Measurements from ENCODE around the gene DOK3.

Gene DOK3

DNA sequence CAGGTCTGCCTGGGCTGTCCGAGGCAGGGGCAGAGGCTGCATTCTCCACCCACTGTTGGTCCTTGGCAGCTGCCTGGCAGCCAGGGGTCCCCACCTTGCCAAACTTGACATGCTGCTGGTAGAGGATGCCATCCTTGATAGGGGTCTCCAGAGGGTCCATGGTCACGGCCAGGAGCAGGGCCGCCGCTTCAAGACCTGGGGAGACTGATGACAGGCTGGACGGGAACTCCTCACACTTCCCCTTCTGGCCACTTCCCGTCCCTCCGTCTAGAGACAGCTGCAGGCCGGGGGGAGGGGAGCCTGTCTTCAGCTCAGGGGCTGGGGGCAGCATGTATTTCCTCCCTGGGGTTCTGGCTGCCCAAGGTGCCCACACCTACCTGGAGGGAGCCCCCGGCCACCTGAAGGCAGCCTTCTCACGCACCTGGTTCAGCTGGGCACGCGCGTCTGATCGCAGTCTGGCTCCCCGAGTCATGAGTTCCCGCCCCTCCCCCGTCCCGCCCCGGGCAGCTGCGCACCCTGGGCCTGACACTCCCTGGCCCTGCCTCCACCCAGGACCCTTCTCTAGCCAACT is at the start of gene DOK3:
TSS of gene DOK3 (minus strand) at position 446 of the 571 bp plus-strand sequence. CDS start at position 160, 286 bp downstream.
- TF ChIP-seq JUND (IDR thresholded peaks at IDR 0.05; ENCODE audit: low read depth): no peak
- no peak for DNase-seq (ENCODE audit: low read depth in 1 of 2, low spot score in 1 of 2)
- in situ Hi-C loops (cut with HindIII; ENCODE audit: low pct_unique_long_range_greater_than_20kb, low sequenced_read_pairs): no loop called here

GRCh38 chr5:177557796-177558195 is 48.2 kb upstream of the DOK3 start:
- in situ Hi-C loops (cut with HindIII; ENCODE audit: low pct_unique_long_range_greater_than_20kb, low sequenced_read_pairs): no loop called here
- no peak for TF ChIP-seq JUND (IDR thresholded peaks at IDR 0.05; ENCODE audit: low read depth)
- no peak for DNase-seq (ENCODE audit: low read depth in 1 of 2, low spot score in 1 of 2)

- no peak for TF ChIP-seq JUND (IDR thresholded peaks at IDR 0.05; ENCODE audit: low read depth)
- in situ Hi-C loops (cut with HindIII; ENCODE audit: low pct_unique_long_range_greater_than_20kb, low sequenced_read_pairs): no loop called here
- no peak for DNase-seq (ENCODE audit: low read depth in 1 of 2, low spot score in 1 of 2)
Measured at GRCh38 chr5:177557041-177557647, 47.5 kb upstream of the DOK3 start.

GRCh38 chr5:177555665-177556064 is 46.0 kb upstream of the DOK3 start:
- no peak for TF ChIP-seq JUND (IDR thresholded peaks at IDR 0.05; ENCODE audit: low read depth)
- in situ Hi-C loops (cut with HindIII; ENCODE audit: low pct_unique_long_range_greater_than_20kb, low sequenced_read_pairs): no loop called here
- DNase-seq (ENCODE audit: low read depth in 1 of 2, low spot score in 1 of 2): no peak

DNA sequence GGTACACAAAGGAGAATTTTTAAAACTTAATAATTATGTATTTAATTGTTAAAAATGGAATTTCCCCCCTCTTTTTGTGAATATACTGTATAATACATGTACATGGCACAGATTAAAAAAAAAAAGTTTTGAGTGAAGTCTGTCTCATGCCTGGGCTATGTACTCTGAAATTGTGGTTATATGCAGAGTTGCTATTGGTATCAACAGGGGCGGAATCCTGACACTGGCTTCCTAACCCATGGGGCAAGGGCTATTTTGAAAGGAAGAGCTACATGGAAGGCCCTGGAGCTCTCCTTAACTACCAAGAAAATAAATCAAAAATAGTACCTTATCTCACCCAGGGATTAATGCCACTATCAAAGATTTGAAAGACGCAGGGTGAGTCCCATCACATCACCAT is 45.6 kb upstream of the DOK3 start:
- no peak for DNase-seq (ENCODE audit: low read depth in 1 of 2, low spot score in 1 of 2)
- in situ Hi-C loops (cut with HindIII; ENCODE audit: low pct_unique_long_range_greater_than_20kb, low sequenced_read_pairs): no loop called here
- TF ChIP-seq JUND (IDR thresholded peaks at IDR 0.05; ENCODE audit: low read depth): no peak

- peak; percentile 96 to 98 for DNase-seq (ENCODE audit: low read depth in 1 of 2, low spot score in 1 of 2)
- in situ Hi-C loops (cut with HindIII; ENCODE audit: low pct_unique_long_range_greater_than_20kb, low sequenced_read_pairs): no loop called here
- TF ChIP-seq JUND (IDR thresholded peaks at IDR 0.05; ENCODE audit: low read depth): no peak
Measured at GRCh38 chr5:177554474-177555111, 45.0 kb upstream of the DOK3 start, which contains the start of gene FAM193B. Gene FAM193B, minus strand, starts transcription at chr5:177554563. Its CDS starts 105 bp downstream, at chr5:177554458.

DNA sequence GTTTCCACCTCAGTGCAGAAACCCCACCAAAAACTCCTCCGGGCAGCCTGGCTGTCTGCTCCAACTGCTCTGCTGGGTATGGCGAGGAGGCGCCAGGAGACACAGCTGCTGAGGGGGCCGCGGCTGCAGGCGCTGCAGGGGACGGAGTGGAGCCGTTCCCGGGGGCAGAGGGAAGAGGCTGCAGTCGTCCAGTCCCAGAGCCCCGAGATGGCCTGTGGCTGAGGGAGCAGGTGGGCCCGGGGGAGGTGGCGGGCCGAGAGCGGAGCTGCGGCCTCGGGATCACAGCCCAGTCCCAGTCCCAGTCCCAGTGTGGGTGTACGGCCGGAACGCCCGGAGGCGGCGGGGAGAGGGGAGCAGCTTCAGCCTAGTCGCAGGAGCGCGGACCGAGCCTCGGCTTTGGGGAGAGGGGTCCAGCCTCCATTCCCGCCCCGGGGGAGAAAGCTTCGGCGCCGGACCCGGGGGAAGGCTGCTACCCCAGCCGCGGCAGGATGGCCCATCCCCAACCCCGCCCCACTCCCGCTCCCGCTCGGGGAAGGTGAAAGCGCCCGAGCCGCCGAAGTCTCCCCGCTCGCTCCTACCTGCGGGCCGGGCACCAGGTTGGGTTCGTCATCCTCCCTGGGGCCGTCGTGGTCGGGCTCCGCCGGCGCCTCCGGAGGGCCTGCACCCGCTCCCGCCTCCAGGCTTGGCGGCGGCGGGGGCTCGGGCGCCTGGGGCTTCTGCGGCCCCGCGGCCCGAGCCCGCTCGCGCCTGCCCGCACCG is 44.2 kb upstream of the DOK3 start:
- in situ Hi-C loops (cut with HindIII; ENCODE audit: low pct_unique_long_range_greater_than_20kb, low sequenced_read_pairs): no loop called here
- no peak for TF ChIP-seq JUND (IDR thresholded peaks at IDR 0.05; ENCODE audit: low read depth)
- peak; percentile 29 to 88 for DNase-seq (ENCODE audit: low read depth in 1 of 2, low spot score in 1 of 2)

- DNase-seq (ENCODE audit: low read depth in 1 of 2, low spot score in 1 of 2): no peak
- in situ Hi-C loops (cut with HindIII; ENCODE audit: low pct_unique_long_range_greater_than_20kb, low sequenced_read_pairs): no loop called here
- no peak for TF ChIP-seq JUND (IDR thresholded peaks at IDR 0.05; ENCODE audit: low read depth)
Measured at GRCh38 chr5:177552839-177553455, 43.3 kb upstream of the DOK3 start.

DNA sequence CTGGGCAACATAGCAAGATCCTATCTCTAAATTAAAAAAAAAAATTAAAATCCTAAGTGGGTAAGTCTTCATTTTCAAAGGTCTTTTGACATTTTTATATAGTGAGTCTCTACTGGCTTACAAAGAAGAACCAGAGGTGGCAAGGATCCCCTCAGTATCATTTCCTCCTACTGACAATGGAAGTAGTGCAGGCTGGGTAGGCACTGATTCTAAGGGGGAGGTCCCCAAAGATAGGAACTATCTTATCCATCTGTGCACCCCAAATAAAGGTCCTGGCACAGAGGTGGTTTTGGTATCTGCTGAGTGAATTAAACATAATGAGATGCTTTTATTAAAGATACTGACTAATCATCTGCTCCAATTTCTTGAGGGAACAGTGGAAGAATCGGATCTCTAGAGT is 40.5 kb upstream of the DOK3 start:
- no peak for TF ChIP-seq JUND (IDR thresholded peaks at IDR 0.05; ENCODE audit: low read depth)
- DNase-seq (ENCODE audit: low read depth in 1 of 2, low spot score in 1 of 2): no peak
- in situ Hi-C loops (cut with HindIII; ENCODE audit: low pct_unique_long_range_greater_than_20kb, low sequenced_read_pairs): no loop called here

DNA sequence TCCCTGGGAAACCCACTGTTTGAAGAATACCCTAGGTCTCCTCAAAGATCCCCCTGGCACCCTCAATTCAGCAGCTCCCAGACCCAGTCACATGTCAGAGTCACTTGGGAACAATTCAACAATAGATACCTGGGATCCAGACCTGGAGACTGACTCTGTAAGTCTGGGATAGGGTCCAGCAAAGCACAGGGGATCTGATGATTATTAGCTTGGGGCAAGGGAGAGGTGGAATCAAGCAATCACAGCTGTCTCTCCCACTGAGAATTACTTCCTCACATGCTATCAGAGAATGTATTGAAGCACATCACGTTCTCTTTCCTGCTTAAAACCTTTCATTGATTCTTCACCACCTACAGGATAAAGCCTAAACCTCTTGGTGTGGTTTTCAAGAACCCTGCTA is 38.9 kb upstream of the DOK3 start:
- in situ Hi-C loops (cut with HindIII; ENCODE audit: low pct_unique_long_range_greater_than_20kb, low sequenced_read_pairs): no loop called here
- DNase-seq (ENCODE audit: low read depth in 1 of 2, low spot score in 1 of 2): no peak
- no peak for TF ChIP-seq JUND (IDR thresholded peaks at IDR 0.05; ENCODE audit: low read depth)

DNA sequence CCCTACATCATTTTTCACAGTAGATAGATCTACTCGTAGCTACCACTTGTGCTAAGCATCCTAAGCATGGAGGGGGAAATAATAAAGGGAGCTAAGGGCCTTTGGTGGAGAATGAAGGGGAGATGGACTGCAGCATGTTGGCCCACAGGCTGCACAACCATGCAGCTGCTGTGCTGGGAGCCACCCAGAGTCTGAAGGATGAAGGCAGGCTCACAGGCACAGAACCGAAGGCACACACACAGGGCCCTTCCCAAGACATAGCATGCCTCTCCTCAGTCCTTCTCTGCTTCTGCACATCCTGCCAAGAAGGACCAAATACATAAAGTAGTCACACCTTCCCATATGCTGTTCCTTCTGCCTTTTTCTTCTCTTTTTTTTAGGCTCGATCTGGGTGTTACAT is 38.1 kb upstream of the DOK3 start:
- in situ Hi-C loops (cut with HindIII; ENCODE audit: low pct_unique_long_range_greater_than_20kb, low sequenced_read_pairs): no loop called here
- DNase-seq (ENCODE audit: low read depth in 1 of 2, low spot score in 1 of 2): no peak
- TF ChIP-seq JUND (IDR thresholded peaks at IDR 0.05; ENCODE audit: low read depth): no peak

- no peak for DNase-seq (ENCODE audit: low read depth in 1 of 2, low spot score in 1 of 2)
- in situ Hi-C loops (cut with HindIII; ENCODE audit: low pct_unique_long_range_greater_than_20kb, low sequenced_read_pairs): no loop called here
- no peak for TF ChIP-seq JUND (IDR thresholded peaks at IDR 0.05; ENCODE audit: low read depth)
Measured at GRCh38 chr5:177546258-177546741, 36.7 kb upstream of the DOK3 start.

Data from T47D (cell line).